Testis (tissue), 3 donors: ENCODE results near the gene ATP6V1G3. TPM values are rescaled to one million over a fixed set of nuclear protein-coding genes. Genes with fewer than 3 reads are reported as not detected.

Source experiments
- DNase-seq: peaks from one replicate; pipeline ENCODE4 v3.0.0-alpha.2; 2019
- H3K27ac ChIP-seq, 2 donors: fragments of 200-600 bp; sonication (generic); one replicate each; pipeline ENCODE4 v1.5.1; 2019
- H3K27me3 ChIP-seq: fragments of 200-600 bp; sonication (generic); one replicate; pipeline ENCODE4 v1.5.1; 2019
- H3K36me3 ChIP-seq: fragments of 200-600 bp; sonication (generic); one replicate; pipeline ENCODE4 v1.5.1; 2017; ENCODE audit warnings: low read depth; ENCODE audit errors: missing control alignments
- H3K4me1 ChIP-seq: fragments of 200-600 bp; sonication (generic); one replicate; pipeline ENCODE4 v1.5.1; 2019
- H3K4me3 ChIP-seq, 2 donors: fragments of 200-600 bp; sonication (generic); one replicate each; pipeline ENCODE4 v1.5.1; 2017 to 2019
- H3K9me3 ChIP-seq: fragments of 200-600 bp; sonication (generic); one replicate; pipeline ENCODE4 v1.5.1; 2017
- POLR2A ChIP-seq: fragments of 450-650 bp; IDR thresholded peaks from one replicate; pipeline ENCODE4 v1.6.1; 2017; ENCODE audit warnings: antibody characterized with exemption, mild to moderate bottlenecking, moderate library complexity
- WGBS, 2 donors: methylation state at CpG; one replicate each; pipeline ENCODE4 v1.1.5; 2018; 5-methylcytosine and 5-hydroxymethylcytosine counted together
- intact Hi-C: fragments of 100-400 bp; cut with DNase I; formaldehyde crosslinking; loops from one replicate; pipeline ENCODE4 v1.15.1; 2023; ENCODE audit warnings: low total_unique reads
- polyA plus RNA-seq: library from polyadenylated mRNA; stranded (reverse); fragments of 350-450 nt; fragmentation: Illumina TruSeq; extraction: RNeasy Lipid Tissue Mini Kit (QIAGEN cat#74804); gene quantifications from one replicate; pipeline ENCODE4 v1.2.3, GENCODE V29; 2014; ENCODE audit warnings: low read depth, low replicate concordance; ENCODE audit not compliant: insufficient read depth
- total RNA-seq, 2 donors: library from RNA; depleted of rRNA; stranded (reverse); fragments of >200 nt; gene quantifications; one replicate each; pipeline ENCODE4 v1.2.3, GENCODE V29; 2016
- TF ChIP-seq, protein P1 (sequence below), 3 experiments: fragments of 450-650 bp in 2 of 3; fragments of 200-600 bp in 1 of 3; sonication (generic) in 1 of 3; IDR thresholded peaks; one replicate each; pipeline ENCODE4 v1.5.1; 2016 to 2019; ENCODE audit warnings: antibody characterized with exemption in 3 of 3, mild to moderate bottlenecking in 2 of 3, moderate library complexity in 1 of 3

The ATP6V1G3 gene
- total and polyA plus RNA-seq, 3 donors from 2014 or later = not detected

- no peaks in the 10 kb centered on the region for H3K27me3 ChIP-seq
- H3K4me1 ChIP-seq = no peaks in the 10 kb centered on the region
- H3K4me3 ChIP-seq = no peak overlapping the region
- no peak overlapping the region for H3K27ac ChIP-seq
- H3K36me3 ChIP-seq = no peaks in the 10 kb centered on the region
- WGBS, 2 donors = 88 to 90% methylated on average over 1 of the region's 1 CpG
- intact Hi-C loops = no loop called here
- no peak for TF ChIP-seq POLR2A
- TF ChIP-seq, protein P1, sequence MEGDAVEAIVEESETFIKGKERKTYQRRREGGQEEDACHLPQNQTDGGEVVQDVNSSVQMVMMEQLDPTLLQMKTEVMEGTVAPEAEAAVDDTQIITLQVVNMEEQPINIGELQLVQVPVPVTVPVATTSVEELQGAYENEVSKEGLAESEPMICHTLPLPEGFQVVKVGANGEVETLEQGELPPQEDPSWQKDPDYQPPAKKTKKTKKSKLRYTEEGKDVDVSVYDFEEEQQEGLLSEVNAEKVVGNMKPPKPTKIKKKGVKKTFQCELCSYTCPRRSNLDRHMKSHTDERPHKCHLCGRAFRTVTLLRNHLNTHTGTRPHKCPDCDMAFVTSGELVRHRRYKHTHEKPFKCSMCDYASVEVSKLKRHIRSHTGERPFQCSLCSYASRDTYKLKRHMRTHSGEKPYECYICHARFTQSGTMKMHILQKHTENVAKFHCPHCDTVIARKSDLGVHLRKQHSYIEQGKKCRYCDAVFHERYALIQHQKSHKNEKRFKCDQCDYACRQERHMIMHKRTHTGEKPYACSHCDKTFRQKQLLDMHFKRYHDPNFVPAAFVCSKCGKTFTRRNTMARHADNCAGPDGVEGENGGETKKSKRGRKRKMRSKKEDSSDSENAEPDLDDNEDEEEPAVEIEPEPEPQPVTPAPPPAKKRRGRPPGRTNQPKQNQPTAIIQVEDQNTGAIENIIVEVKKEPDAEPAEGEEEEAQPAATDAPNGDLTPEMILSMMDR (IDR thresholded peaks at IDR 0.05) = no peak
- no peaks in the 10 kb centered on the region for H3K9me3 ChIP-seq
- no peak for DNase-seq
Observed at GRCh38 chr1:198544265-198544664, 3.8 kb upstream of the ATP6V1G3 start.

GRCh38 chr1:198543670-198544260 is 3.3 kb upstream of the ATP6V1G3 start:
- Histone ChIP-seq H3K9me3 (no peaks in the 10 kb centered on the region), H3K27ac (peak overlapping the region in 1 of 2 donors; percentile 34), H3K4me1 (no peaks in the 10 kb centered on the region), H3K27me3 (no peaks in the 10 kb centered on the region), H3K4me3 (no peak overlapping the region), H3K36me3 (no peaks in the 10 kb centered on the region)
- intact Hi-C loops = no loop called here
- 35 to 66% methylated on average over 2 of the region's 2 CpGs for WGBS, 2 donors
- no peak for DNase-seq
- TF ChIP-seq, protein P1 (IDR thresholded peaks at IDR 0.05) = no peak
- no peak for TF ChIP-seq POLR2A

DNA sequence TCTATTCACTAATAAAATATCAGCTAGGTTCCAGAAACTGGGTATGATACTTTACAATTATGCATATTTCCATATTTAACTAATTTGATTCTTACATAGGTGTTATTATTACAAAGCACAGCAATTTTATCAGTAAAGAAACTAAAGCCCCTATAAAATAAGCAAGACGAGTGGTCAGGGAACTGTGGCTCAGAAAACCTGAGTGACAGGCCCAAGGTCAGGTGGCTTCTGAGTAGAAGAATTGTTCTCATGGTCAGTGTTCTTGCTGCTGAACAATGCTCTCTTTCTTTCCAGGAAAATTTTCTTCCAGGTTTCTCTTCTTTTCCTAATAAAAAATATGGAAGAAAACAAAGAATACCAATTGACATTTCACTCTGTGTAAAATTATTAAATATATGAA is 2.2 kb upstream of the ATP6V1G3 start:
- peak; percentile 74 for DNase-seq
- Histone ChIP-seq H3K36me3 (no peaks in the 10 kb centered on the region), H3K4me1 (no peaks in the 10 kb centered on the region), H3K27ac (no peak overlapping the region), H3K9me3 (no peaks in the 10 kb centered on the region), H3K27me3 (no peaks in the 10 kb centered on the region), H3K4me3 (no peak overlapping the region)
- WGBS, 2 donors = 63 to 67% methylated on average over 1 of the region's 1 CpG
- intact Hi-C loops = no loop called here
- TF ChIP-seq, protein P1 (IDR thresholded peaks at IDR 0.05) = no peak
- TF ChIP-seq POLR2A = no peak

DNA sequence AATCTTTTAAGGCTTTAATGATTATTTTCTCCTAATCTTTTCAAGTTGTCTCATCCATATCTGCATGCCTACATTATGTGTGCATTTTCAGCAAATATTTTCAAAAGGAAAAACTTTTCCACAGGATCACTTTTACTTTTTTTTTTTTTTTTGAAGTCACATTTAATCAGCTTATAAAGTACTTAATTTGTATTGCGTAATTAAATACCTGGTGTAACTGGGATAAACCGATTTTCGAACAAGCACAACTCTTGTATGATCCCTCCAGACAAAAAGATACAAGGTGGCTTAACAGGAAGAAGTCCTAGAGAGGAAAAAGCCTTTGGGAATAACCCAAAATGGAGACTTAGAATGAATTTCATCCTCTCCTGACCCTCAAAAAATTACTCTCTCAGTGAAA is 1.3 kb upstream of the ATP6V1G3 start:
- H3K4me3 ChIP-seq = no peak overlapping the region
- no peaks in the 10 kb centered on the region for H3K4me1 ChIP-seq
- no peaks in the 10 kb centered on the region for H3K36me3 ChIP-seq
- no peaks in the 10 kb centered on the region for H3K27me3 ChIP-seq
- intact Hi-C loops = no loop called here
- no peak for DNase-seq
- TF ChIP-seq POLR2A = no peak
- TF ChIP-seq, protein P1 (IDR thresholded peaks at IDR 0.05) = no peak
- H3K9me3 ChIP-seq = no peaks in the 10 kb centered on the region
- WGBS, 2 donors = 94 to 98% methylated on average over 3 of the region's 3 CpGs
- no peak overlapping the region for H3K27ac ChIP-seq
